ENCODE data around the gene TEAD4. TPM values are rescaled to one million over a fixed set of nuclear protein-coding genes. Genes with fewer than 3 reads are reported as not detected.

TEAD4 gene
- total RNA-seq, 1 experiment from 2014 or later = 96.2 TPM

DNA sequence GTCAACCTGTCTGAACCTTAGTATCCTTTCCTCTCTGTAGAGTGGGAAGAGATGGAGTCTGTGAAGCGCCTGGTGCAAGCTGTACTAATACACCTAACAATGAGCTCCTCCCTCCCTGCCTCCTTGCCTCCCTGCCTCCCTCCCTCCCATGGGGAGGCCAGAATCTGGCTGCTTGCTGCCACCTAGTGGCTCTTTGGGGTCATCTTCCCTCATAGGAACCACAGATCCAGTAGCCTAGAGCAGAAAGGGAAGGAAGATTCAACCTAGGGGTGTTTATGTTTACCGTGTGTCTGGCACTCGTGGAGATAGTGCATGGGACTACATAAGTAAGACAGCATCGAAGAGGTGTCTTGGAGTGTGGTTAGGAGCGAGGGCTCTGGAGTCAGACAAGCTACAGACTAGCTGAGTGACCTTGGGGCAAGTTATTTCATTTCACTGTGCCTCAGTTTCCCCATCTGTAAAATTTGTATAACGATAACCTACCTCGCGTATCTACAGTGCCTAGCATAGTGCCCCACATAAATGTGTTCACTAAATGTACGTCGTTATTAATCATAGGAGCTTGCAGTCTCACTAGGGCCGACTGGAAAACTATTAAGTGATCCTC lies 82.5 kb downstream of the TEAD4 start:
- BruUV-seq (replicated peaks) = no TSS peak

DNA sequence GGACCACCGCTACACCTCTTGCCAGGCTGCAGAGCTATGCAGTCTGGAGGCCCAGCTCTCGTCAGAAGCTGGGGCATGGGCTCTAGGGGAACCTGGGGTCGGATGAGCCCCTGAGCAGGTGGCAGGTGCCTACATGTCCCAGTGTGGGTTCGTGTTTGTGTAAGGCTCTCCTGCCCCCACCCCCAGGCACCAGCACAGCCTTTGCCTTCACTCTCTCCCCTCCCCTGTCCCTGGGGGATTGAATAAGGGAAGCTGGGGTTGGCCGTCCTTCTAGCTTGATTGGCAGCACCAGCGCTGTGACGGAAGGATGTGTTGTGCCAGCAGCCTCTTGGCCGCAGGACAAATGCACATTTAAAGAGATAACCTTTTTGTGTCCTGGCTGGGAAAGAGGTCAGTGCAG lies 83.2 kb downstream of the TEAD4 start:
- H3K9me3 ChIP-seq = no peaks in the 10 kb centered on the region
- no peaks in the 10 kb centered on the region for H3K4me1 ChIP-seq
- TF ChIP-seq, protein P1, sequence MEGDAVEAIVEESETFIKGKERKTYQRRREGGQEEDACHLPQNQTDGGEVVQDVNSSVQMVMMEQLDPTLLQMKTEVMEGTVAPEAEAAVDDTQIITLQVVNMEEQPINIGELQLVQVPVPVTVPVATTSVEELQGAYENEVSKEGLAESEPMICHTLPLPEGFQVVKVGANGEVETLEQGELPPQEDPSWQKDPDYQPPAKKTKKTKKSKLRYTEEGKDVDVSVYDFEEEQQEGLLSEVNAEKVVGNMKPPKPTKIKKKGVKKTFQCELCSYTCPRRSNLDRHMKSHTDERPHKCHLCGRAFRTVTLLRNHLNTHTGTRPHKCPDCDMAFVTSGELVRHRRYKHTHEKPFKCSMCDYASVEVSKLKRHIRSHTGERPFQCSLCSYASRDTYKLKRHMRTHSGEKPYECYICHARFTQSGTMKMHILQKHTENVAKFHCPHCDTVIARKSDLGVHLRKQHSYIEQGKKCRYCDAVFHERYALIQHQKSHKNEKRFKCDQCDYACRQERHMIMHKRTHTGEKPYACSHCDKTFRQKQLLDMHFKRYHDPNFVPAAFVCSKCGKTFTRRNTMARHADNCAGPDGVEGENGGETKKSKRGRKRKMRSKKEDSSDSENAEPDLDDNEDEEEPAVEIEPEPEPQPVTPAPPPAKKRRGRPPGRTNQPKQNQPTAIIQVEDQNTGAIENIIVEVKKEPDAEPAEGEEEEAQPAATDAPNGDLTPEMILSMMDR (IDR thresholded peaks at IDR 0.05; ENCODE audit: insufficient read depth in 1 of 2, low read depth in 1 of 2, low read length in 1 of 2, severe bottlenecking in 1 of 2, unreplicated experiment in 1 of 2) = no peak
- no peaks in the 10 kb centered on the region for H3K4me1 Mint-ChIP-seq (ENCODE audit: low read depth, unreplicated experiment)
- ChIA-PET CTCF (interaction anchor here (0.6 to 1.5 kb wide), 5 partner anchors 20 to 197 kb away, joined by 3 to 18 read pairs (median 7); no protein-coding TSS in a partner anchor), POLR2A (no interaction called here)
- no peak overlapping the region for H3K4me3 ChIP-seq (ENCODE audit: low read depth, low read length)
- H3K27me3 Mint-ChIP-seq (ENCODE audit: insufficient read depth, unreplicated experiment) = no peaks in the 10 kb centered on the region
- peaks cover 74% of the 10 kb centered on the region for H3K36me3 Mint-ChIP-seq (ENCODE audit: insufficient read depth, unreplicated experiment)
- intact Hi-C loops (cut with micrococcal nuclease; ENCODE audit: unreplicated experiment) = no loop called here
- H3K4me3 Mint-ChIP-seq (ENCODE audit: unreplicated experiment) = no peak overlapping the region
- no peaks in the 10 kb centered on the region for H3K9me3 Mint-ChIP-seq (ENCODE audit: unreplicated experiment)
- H3K27ac Mint-ChIP-seq (ENCODE audit: unreplicated experiment) = no peak overlapping the region
- no TSS peak for BruUV-seq (replicated peaks)
- DNase-seq = no peak
- peaks cover 1% of the 10 kb centered on the region for H3K36me3 ChIP-seq (ENCODE audit: control insufficient read depth, insufficient read depth, low read length)
- H3K27me3 ChIP-seq (replicated peaks; ENCODE audit: control insufficient read depth, insufficient read depth, low read length) = no peaks in the 10 kb centered on the region

More for the DNA sequence above, 82.5 kb downstream of the TEAD4 start:
- ChIA-PET CTCF (interaction anchor here (0.5 to 1.5 kb wide), 35 partner anchors 8 to 1235 kb away, joined by 3 to 18 read pairs (median 4); partner anchors contain the start of gene TULP3), POLR2A (interaction anchor here (1.0 kb wide), 1 partner anchor 192 kb away, joined by 4 read pairs; no protein-coding TSS in a partner anchor)
- Histone ChIP-seq H3K27me3 (replicated peaks; ENCODE audit: control insufficient read depth, insufficient read depth, low read length) (no peaks in the 10 kb centered on the region), H3K36me3 (ENCODE audit: control insufficient read depth, insufficient read depth, low read length) (peaks cover 1% of the 10 kb centered on the region), H3K4me1 (no peaks in the 10 kb centered on the region), H3K9me3 (no peaks in the 10 kb centered on the region), H3K4me3 (ENCODE audit: low read depth, low read length) (no peak overlapping the region)
- DNase-seq = peak; percentile 84 to 86
- TF ChIP-seq, protein P1 (IDR thresholded peaks at IDR 0.05; ENCODE audit: insufficient read depth in 1 of 2, low read depth in 1 of 2, low read length in 1 of 2, severe bottlenecking in 1 of 2, unreplicated experiment in 1 of 2) = peak; percentile 83 to 84
- Mint-ChIP-seq H3K36me3 (ENCODE audit: insufficient read depth, unreplicated experiment) (peaks cover 81% of the 10 kb centered on the region), H3K9me3 (ENCODE audit: unreplicated experiment) (no peaks in the 10 kb centered on the region), H3K4me1 (ENCODE audit: low read depth, unreplicated experiment) (no peaks in the 10 kb centered on the region), H3K27ac (ENCODE audit: unreplicated experiment) (no peak overlapping the region), H3K4me3 (ENCODE audit: unreplicated experiment) (no peak overlapping the region), H3K27me3 (ENCODE audit: insufficient read depth, unreplicated experiment) (no peaks in the 10 kb centered on the region)
- intact Hi-C loops (cut with micrococcal nuclease; ENCODE audit: unreplicated experiment) = loop anchor here (1.0 kb wide), 1 partner anchor 156 kb away; no protein-coding TSS in a partner anchor

DNA sequence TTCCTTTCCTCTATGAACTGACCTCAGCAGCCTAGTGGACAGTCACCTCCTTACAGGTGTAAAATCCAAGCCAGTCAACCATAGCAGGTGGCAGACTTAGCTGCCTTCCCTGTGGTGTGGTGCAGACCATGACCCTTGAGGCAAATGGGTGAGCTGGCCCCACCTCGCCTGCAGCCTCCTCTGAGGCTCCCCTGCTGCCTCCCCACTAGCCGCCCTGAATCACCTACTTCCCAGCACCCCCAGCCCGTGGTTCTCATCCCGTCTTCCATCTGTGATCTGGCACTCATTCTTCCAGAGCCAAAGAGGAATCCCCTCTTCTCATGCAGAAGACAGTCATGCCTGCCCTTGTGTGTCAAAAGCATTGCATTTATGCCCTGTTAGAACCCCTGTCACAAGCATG lies 83.6 kb downstream of the TEAD4 start:
- H3K36me3 Mint-ChIP-seq (ENCODE audit: insufficient read depth, unreplicated experiment) = peaks cover 70% of the 10 kb centered on the region
- TF ChIP-seq, protein P1 (IDR thresholded peaks at IDR 0.05; ENCODE audit: insufficient read depth in 1 of 2, low read depth in 1 of 2, low read length in 1 of 2, severe bottlenecking in 1 of 2, unreplicated experiment in 1 of 2) = no peak
- DNase-seq = no peak
- intact Hi-C loops (cut with micrococcal nuclease; ENCODE audit: unreplicated experiment) = no loop called here
- BruUV-seq (replicated peaks) = no TSS peak
- H3K27me3 Mint-ChIP-seq (ENCODE audit: insufficient read depth, unreplicated experiment) = no peaks in the 10 kb centered on the region
- POLR2A ChIA-PET = no interaction called here
- Histone ChIP-seq H3K4me3 (ENCODE audit: low read depth, low read length) (no peak overlapping the region), H3K9me3 (no peaks in the 10 kb centered on the region), H3K27me3 (replicated peaks; ENCODE audit: control insufficient read depth, insufficient read depth, low read length) (no peaks in the 10 kb centered on the region), H3K36me3 (ENCODE audit: control insufficient read depth, insufficient read depth, low read length) (peaks cover 1% of the 10 kb centered on the region), H3K4me1 (no peaks in the 10 kb centered on the region)
- H3K4me1 Mint-ChIP-seq (ENCODE audit: low read depth, unreplicated experiment) = peaks cover 4% of the 10 kb centered on the region
- no peak overlapping the region for H3K4me3 Mint-ChIP-seq (ENCODE audit: unreplicated experiment)
- peak overlapping the region; percentile 14 for H3K27ac Mint-ChIP-seq (ENCODE audit: unreplicated experiment)
- H3K9me3 Mint-ChIP-seq (ENCODE audit: unreplicated experiment) = no peaks in the 10 kb centered on the region
- CTCF ChIA-PET = no interaction called here
